CD4-positive, alpha-beta T cell treated with Interleukin-2 at 100 ng/mL for 4 hours (primary cell): ENCODE measurements around the gene GABRB1.

Experiments used
- DNase-seq: peaks from one replicate; pipeline ENCODE4 v3.0.0-alpha.2; 2020; ENCODE audit warnings: low spot score

The GABRB1 gene

GRCh38 chr4:47386561-47387235, 355.3 kb downstream of the GABRB1 start:
- DNase-seq: no peak

GRCh38 chr4:47390428-47391125, 359.2 kb downstream of the GABRB1 start:
- DNase-seq: no peak

- no peak for DNase-seq
Observed at GRCh38 chr4:47391256-47391655, 359.9 kb downstream of the GABRB1 start.

- DNase-seq: no peak
Observed at GRCh38 chr4:47406408-47406807, 375.0 kb downstream of the GABRB1 start.

GRCh38 chr4:47410271-47410670, 378.9 kb downstream of the GABRB1 start:
- no peak for DNase-seq

- no peak for DNase-seq
Observed at GRCh38 chr4:47413521-47413920, 382.2 kb downstream of the GABRB1 start.

- DNase-seq: no peak
Observed at GRCh38 chr4:47415719-47416118, 384.4 kb downstream of the GABRB1 start.

GRCh38 chr4:47418147-47418546, 386.8 kb downstream of the GABRB1 start:
- no peak for DNase-seq

GRCh38 chr4:47419296-47419695, 387.9 kb downstream of the GABRB1 start:
- DNase-seq: no peak

GRCh38 chr4:47425628-47426027, 394.3 kb downstream of the GABRB1 start:
- no peak for DNase-seq

- DNase-seq: no peak
Observed at GRCh38 chr4:47427935-47428334, 396.6 kb downstream of the GABRB1 start.

- DNase-seq: no peak
Observed at GRCh38 chr4:47432749-47433148, 401.4 kb downstream of the GABRB1 start.

GRCh38 chr4:47434931-47435330, 403.6 kb downstream of the GABRB1 start:
- DNase-seq: no peak

- no peak for DNase-seq
Observed at GRCh38 chr4:47442980-47443379, 411.6 kb downstream of the GABRB1 start.

- DNase-seq: no peak
Observed at GRCh38 chr4:47444031-47444430, 412.7 kb downstream of the GABRB1 start.

GRCh38 chr4:47451657-47452056, 420.3 kb downstream of the GABRB1 start:
- DNase-seq: no peak

- no peak for DNase-seq
Observed at GRCh38 chr4:47462799-47463234, 431.4 kb downstream of the GABRB1 start.

GRCh38 chr4:47463235-47463956, 432.0 kb downstream of the GABRB1 start, which contains the start of gene COMMD8:
Gene COMMD8, minus strand, starts transcription at chr4:47463702. Its CDS starts 51 bp downstream, at chr4:47463651.
- DNase-seq: peak; percentile 98

GRCh38 chr4:47465004-47465403, 433.6 kb downstream of the GABRB1 start:
- DNase-seq: no peak

- no peak for DNase-seq
Observed at GRCh38 chr4:47466056-47466785, 434.9 kb downstream of the GABRB1 start.

GRCh38 chr4:47468706-47469365, 437.5 kb downstream of the GABRB1 start:
- no peak for DNase-seq

GRCh38 chr4:47469951-47470350, 438.6 kb downstream of the GABRB1 start:
- no peak for DNase-seq
